Central memory CD4-positive, alpha-beta T cell (primary cell): ENCODE data around the gene ITGA3.

ENCODE experiments used
- DNase-seq: peaks from one replicate; pipeline ENCODE4 v3.0.0; 2022

Gene ITGA3

GRCh38 chr17:50132104-50132794 lies 76.3 kb downstream of the ITGA3 start:
- no peak for DNase-seq

GRCh38 chr17:50133028-50133768 lies 77.3 kb downstream of the ITGA3 start:
- no peak for DNase-seq

GRCh38 chr17:50133769-50134099 lies 77.8 kb downstream of the ITGA3 start:
- no peak for DNase-seq

GRCh38 chr17:50134206-50135110 lies 78.5 kb downstream of the ITGA3 start:
- no peak for DNase-seq

- no peak for DNase-seq
These were observed 79.6 kb downstream of the ITGA3 start for GRCh38 chr17:50135316-50136095.

- DNase-seq: no peak
These were observed 80.3 kb downstream of the ITGA3 start for GRCh38 chr17:50136096-50136687.

GRCh38 chr17:50137042-50137441 lies 81.1 kb downstream of the ITGA3 start:
- DNase-seq: no peak

GRCh38 chr17:50139185-50139783 lies 83.4 kb downstream of the ITGA3 start:
- DNase-seq: no peak
